Nephron (organoid): ENCODE results near the gene FOXL2.
A peak's percentile ranks its signal among the peaks of the same experiment; 100 is the strongest.

Experiments used
- H3K27ac Mint-ChIP-seq, 3 experiments: 2 replicates each; pipeline ENCODE4 v1.8.0; 2020; ENCODE audit warnings: mixed read lengths in 3 of 3, mild to moderate bottlenecking in 2 of 3, moderate library complexity in 1 of 3
- H3K27me3 Mint-ChIP-seq: 2 replicates; pipeline ENCODE4 v1.8.0; 2021; ENCODE audit warnings: low read depth, mild to moderate bottlenecking, moderate library complexity, mixed read lengths
- H3K36me3 Mint-ChIP-seq: 2 replicates; pipeline ENCODE4 v1.8.0; 2020; ENCODE audit warnings: low read depth, mixed read lengths
- H3K4me1 Mint-ChIP-seq: 2 replicates; pipeline ENCODE4 v1.8.0; 2020; ENCODE audit warnings: mixed read lengths
- H3K4me3 Mint-ChIP-seq, 3 experiments: 2 replicates each; pipeline ENCODE4 v1.8.0; 2020; ENCODE audit warnings: mild to moderate bottlenecking in 3 of 3, mixed read lengths in 3 of 3, moderate library complexity in 2 of 3
- H3K9me3 Mint-ChIP-seq: 2 replicates; pipeline ENCODE4 v1.8.0; 2020; ENCODE audit warnings: mixed read lengths
- TF ChIP-seq, protein P1 (sequence below), 3 experiments: fragments of 200-600 bp; sonication (generic); IDR thresholded peaks; one replicate each; pipeline ENCODE4 v1.5.0; 2021; ENCODE audit warnings: antibody characterized with exemption in 3 of 3; ENCODE audit not compliant: unreplicated experiment in 3 of 3

Gene FOXL2

DNA sequence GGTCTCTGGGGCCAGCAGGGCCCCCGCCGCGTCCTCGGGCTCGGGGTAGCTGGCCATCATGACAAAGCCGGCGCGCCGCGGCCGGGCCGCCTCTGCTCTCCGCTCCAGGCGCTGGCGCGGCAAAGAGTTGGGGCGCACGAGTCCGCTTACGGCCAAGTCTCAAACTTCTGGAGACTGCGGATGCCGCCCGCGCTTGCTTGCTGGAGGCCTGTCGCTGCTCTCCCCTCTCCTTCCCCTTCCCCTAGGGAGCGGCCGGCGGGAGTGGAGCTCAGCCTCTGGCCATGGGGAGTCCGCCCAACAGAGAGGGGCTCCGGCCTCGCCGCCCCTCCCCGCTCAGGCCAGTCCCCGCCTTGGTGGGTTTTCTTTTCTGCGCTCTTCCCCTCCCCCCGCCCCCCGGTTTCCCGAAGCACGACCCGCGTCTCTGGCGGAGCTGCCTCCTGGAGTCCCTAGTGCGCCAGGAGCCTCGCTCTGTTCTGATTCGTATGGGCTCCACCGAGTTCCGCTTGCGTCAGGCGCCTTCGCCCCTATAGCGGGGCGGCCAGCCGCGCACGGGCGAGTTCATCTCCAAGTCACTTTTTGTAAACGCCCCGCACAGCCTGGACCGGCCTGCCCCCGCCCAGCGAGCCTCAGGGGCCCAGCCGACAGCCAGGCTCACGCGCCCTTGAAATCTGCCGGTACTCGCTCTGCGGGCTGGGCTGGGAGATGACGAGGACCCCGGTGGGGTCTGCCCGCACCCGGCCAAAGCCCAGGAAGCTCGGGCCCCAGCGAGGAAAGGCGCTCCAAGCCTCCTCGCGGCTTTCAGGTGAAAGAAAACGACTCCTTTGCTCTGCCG, at the start of gene FOXL2, which contains the start of gene FOXL2NB:
Gene FOXL2 (minus strand): TSS at position 475 of the 832 bp plus-strand sequence. CDS start 415 bp downstream, at position 60.
Gene FOXL2NB (plus strand): TSS at position 555 of the 832 bp plus-strand sequence. CDS start 148 bp downstream, at position 703.
- peaks cover 30% of the 10 kb centered on the region for H3K4me1 Mint-ChIP-seq
- TF ChIP-seq, protein P1, sequence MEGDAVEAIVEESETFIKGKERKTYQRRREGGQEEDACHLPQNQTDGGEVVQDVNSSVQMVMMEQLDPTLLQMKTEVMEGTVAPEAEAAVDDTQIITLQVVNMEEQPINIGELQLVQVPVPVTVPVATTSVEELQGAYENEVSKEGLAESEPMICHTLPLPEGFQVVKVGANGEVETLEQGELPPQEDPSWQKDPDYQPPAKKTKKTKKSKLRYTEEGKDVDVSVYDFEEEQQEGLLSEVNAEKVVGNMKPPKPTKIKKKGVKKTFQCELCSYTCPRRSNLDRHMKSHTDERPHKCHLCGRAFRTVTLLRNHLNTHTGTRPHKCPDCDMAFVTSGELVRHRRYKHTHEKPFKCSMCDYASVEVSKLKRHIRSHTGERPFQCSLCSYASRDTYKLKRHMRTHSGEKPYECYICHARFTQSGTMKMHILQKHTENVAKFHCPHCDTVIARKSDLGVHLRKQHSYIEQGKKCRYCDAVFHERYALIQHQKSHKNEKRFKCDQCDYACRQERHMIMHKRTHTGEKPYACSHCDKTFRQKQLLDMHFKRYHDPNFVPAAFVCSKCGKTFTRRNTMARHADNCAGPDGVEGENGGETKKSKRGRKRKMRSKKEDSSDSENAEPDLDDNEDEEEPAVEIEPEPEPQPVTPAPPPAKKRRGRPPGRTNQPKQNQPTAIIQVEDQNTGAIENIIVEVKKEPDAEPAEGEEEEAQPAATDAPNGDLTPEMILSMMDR (IDR thresholded peaks at IDR 0.05; ENCODE audit: unreplicated experiment in 3 of 3), result no peak

DNA sequence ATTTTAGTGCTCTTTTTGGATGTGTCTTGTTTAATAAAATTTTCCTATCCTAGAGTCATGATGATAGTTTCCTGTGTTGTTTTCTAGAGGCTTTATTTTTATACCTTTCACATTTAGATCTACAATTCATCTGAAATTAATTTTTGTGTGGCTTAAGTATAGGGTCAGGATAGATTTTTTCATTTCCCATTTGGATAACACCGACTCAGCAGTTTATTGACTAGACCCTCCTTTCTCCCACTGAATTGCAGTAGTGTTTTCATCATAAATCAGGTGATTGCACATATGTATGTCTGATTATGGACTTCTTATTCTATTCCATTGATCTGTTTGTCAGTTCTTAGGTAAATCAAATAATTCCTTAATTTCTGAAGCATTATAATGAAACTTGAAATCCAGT, 48.8 kb upstream of the FOXL2 start:
- H3K36me3 Mint-ChIP-seq, result no peaks in the 10 kb centered on the region
- H3K9me3 Mint-ChIP-seq, result peaks cover 5% of the 10 kb centered on the region
- peaks cover 14% of the 10 kb centered on the region for H3K27me3 Mint-ChIP-seq
- H3K27ac Mint-ChIP-seq, result no peak overlapping the region
- H3K4me1 Mint-ChIP-seq, result no peaks in the 10 kb centered on the region
- TF ChIP-seq, protein P1 (IDR thresholded peaks at IDR 0.05; ENCODE audit: unreplicated experiment in 3 of 3), result no peak
- no peak overlapping the region for H3K4me3 Mint-ChIP-seq

More for the DNA sequence above, at the start of gene FOXL2, which contains the start of gene FOXL2NB:
- H3K27me3 Mint-ChIP-seq, result peaks cover 95% of the 10 kb centered on the region
- no peaks in the 10 kb centered on the region for H3K36me3 Mint-ChIP-seq
- H3K4me3 Mint-ChIP-seq, result peak within 1 kb of the TSS; percentile 69 to 80 (median 80)
- H3K9me3 Mint-ChIP-seq, result no peaks in the 10 kb centered on the region
- H3K27ac Mint-ChIP-seq, result no peak within 1 kb of the TSS

DNA sequence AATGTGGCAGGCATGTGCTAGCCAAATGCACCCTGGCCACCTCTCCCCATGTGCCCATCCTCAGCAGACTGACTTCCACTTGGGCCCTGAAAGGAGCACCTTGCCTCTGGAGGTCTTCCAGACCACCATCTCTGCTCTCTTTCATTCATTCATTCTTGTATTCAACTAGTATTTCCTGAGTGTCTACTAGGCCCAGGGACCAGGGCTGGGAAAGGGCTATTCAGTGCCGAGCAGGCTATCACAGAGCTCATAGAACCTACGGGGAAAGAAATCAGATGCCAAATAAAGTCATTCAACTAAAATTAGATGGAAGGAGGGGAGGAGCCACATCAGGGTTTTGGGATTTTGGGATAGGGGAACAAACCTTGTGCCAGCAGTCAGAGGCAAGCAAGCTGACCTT, 40.2 kb upstream of the FOXL2 start:
- no peaks in the 10 kb centered on the region for H3K36me3 Mint-ChIP-seq
- H3K27me3 Mint-ChIP-seq, result peaks cover 24% of the 10 kb centered on the region
- no peak overlapping the region for H3K27ac Mint-ChIP-seq
- H3K4me1 Mint-ChIP-seq, result peaks cover 13% of the 10 kb centered on the region
- TF ChIP-seq, protein P1 (IDR thresholded peaks at IDR 0.05; ENCODE audit: unreplicated experiment in 3 of 3), result no peak
- no peak overlapping the region for H3K4me3 Mint-ChIP-seq
- H3K9me3 Mint-ChIP-seq, result no peaks in the 10 kb centered on the region

DNA sequence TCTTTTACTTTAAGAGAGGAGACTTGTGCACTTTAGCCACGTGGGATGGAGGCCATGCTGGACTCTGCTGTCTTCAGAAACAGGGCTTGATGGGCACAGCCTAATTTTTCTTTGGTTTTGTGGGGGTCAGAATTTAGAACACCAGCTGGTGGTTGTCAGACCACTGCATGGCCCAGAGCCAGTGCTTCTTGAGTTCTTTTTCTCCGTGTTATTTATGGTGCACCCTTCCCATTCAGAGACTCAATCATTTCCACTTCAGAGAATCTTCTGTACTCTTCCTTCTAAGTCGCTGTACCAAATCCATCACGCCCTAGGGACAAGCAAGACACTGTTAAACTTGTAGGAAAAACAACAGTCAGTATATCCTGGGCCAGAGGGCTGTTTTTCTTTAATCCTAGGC, 39.0 kb upstream of the FOXL2 start:
- peak overlapping the region in 1 of 3 experiments; percentile 34 for H3K27ac Mint-ChIP-seq
- no peak overlapping the region for H3K4me3 Mint-ChIP-seq
- peaks cover 13% of the 10 kb centered on the region for H3K4me1 Mint-ChIP-seq
- H3K9me3 Mint-ChIP-seq, result no peaks in the 10 kb centered on the region
- H3K27me3 Mint-ChIP-seq, result peaks cover 25% of the 10 kb centered on the region
- H3K36me3 Mint-ChIP-seq, result no peaks in the 10 kb centered on the region
- TF ChIP-seq, protein P1 (IDR thresholded peaks at IDR 0.05; ENCODE audit: unreplicated experiment in 3 of 3), result no peak

DNA sequence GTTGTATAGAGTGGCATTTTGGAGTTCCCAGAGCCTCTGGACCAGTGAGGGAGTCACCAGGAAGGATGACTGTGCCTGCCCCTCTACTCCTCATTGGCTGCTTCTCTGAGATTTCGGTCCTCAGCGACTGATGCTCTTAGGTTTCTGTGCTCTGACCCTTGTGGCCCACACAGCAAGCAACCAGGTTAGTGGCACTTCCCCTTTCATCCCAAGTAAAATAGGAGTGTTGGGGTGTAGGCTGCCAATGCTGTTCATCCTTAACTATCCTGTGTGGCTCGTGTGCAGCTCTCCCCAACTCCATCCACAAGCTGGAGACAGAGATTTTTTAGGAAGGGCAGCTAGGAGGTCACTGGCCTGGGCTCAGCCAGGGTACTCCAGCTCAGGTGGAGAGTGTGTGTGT, 37.9 kb upstream of the FOXL2 start:
- H3K4me3 Mint-ChIP-seq, result no peak overlapping the region
- no peaks in the 10 kb centered on the region for H3K9me3 Mint-ChIP-seq
- TF ChIP-seq, protein P1 (IDR thresholded peaks at IDR 0.05; ENCODE audit: unreplicated experiment in 3 of 3), result no peak
- peaks cover 20% of the 10 kb centered on the region for H3K4me1 Mint-ChIP-seq
- no peaks in the 10 kb centered on the region for H3K36me3 Mint-ChIP-seq
- no peak overlapping the region for H3K27ac Mint-ChIP-seq
- H3K27me3 Mint-ChIP-seq, result peaks cover 31% of the 10 kb centered on the region
